Frontal cortex (tissue), 4 donors: ENCODE measurements around the gene IQSEC1. TPM values are rescaled to one million over a fixed set of nuclear protein-coding genes. Genes with fewer than 3 reads are reported as not detected.
A peak's percentile ranks its signal among the peaks of the same experiment; 100 is the strongest.

ENCODE experiments used
- DNase-seq, 2 donors: peaks; one replicate each; pipeline ENCODE4 v3.0.0; 2012; ENCODE audit warnings: low spot score in 2 of 2
- FAIRE-seq: peaks from 2 replicates; lab custom pipeline; 2012; peaks lifted over from hg19 to GRCh38; lab: Jason Lieb, UNC
- total RNA-seq: library from RNA; depleted of rRNA; stranded (reverse); fragments of >200 nt; gene quantifications from one replicate; pipeline ENCODE4 v1.2.3, GENCODE V29; 2014
- donor health status: control.
- donor health status: control.
- donor health status: control.

The IQSEC1 gene
- total RNA-seq, 1 donor from 2014 or later: 14.3 TPM

DNA sequence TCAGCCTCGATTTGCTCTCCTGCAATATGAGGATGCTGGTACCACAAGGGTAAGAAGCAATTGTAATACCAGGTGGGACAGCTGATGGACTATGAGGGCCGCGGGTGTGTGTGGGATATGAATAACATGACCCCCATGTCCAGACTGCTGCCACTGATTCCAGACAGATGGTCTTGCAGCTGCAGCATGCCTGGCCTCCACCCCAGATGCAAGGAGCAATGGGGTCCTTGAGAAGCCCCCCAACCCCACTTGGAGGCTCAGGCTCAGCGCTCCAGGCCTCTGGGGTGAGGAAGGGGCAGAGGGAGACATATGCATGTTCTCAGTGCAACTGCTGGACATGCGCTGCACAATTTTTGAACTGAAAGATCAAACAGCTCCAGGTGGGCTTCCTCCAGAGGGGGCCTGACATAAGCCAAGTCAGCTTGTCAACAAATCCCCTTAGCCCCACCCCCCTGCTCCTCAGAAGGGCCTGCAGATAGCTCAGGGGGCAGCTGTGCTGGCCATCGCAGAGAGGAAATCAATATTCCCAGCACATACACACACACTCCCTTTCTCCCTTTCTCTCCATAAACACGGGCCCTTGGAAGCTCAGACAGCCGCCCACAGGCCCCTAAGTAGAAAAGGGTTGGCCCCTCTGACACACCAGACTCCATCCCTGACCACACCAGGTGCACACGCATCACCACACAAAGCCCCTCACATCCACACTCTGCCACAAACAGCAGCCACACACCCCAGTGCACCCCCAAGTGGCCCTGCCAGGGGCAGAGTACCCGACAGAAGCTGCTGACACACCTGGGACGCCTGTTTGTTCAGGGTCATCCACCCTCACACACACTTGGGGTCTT, 107.0 kb downstream of the IQSEC1 start:
- DNase-seq (peak in 1 of 2 donors; percentile 52), FAIRE-seq (no peak)

DNA sequence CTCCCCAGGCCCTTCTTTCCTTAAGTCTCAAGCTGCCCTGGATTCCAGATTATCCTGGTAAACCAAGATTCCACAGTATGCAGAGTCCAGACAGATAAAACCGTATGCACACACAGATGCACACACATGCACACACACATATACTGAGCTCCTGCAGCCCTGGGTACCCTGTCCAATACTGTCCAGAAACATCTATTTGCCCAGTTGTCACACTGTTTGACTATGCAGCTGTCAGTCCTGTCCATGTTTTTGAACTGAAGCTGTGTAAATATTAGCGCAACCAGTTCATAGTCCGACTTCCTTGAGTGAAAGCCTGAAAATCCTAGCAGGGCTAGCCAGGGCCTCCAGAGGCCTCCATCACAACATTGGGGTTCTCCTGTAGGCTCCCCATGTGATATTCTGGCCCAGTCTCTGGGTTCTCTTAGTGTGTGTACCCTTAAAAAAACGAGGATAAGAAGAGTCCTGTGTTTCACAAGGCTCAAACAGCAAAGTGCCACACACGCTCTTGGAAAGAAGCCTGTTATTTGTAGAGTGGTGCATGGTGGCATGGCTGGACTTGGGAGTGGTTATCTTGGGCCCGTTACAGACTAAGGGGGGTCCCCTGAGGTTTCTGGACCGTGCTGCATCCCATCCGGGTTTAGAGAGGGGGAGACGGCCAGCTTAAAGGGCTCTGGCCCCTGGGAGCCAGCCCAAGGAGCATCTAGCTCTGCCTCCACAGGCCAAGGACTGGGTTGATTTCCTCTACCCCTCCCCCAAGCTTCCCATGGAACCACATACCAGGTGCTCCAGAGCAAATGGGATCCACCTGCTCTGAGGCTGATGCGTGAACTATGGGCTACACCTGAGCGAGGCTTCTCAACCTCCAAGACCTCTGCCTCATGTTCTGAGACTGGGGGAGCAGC, 108.3 kb downstream of the IQSEC1 start:
- DNase-seq: no peak
- no peak for FAIRE-seq

- no peak for FAIRE-seq
- no peak for DNase-seq
These were observed 109.1 kb downstream of the IQSEC1 start for GRCh38 chr3:12963922-12964701.

GRCh38 chr3:12963231-12963896, 109.9 kb downstream of the IQSEC1 start:
- DNase-seq: no peak
- no peak for FAIRE-seq

GRCh38 chr3:12962292-12962691, 110.9 kb downstream of the IQSEC1 start:
- DNase-seq (no peak), FAIRE-seq (no peak)

- no peak for FAIRE-seq
- DNase-seq: no peak
These were observed 111.6 kb downstream of the IQSEC1 start for GRCh38 chr3:12961697-12962036.

GRCh38 chr3:12961007-12961696, 112.1 kb downstream of the IQSEC1 start:
- no peak for FAIRE-seq
- no peak for DNase-seq

DNA sequence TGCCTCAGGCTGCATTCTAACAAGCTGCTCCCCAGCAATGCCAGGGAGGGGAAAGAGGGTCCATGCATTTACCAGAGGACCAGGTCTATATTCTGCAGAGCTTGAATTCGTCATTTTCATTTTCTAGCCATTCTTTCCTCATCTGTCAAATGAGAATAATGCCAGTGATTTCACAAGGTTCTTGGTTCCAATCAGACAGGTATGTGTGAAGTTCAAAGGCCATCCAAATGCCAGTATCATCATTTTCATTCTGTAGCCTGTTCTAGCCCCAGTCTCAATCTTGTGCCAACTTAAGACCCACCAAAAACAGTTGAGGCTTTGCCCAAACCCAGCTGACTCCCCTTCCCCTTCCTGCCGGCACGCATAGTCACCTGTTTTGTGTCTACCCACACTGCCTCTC, 112.7 kb downstream of the IQSEC1 start:
- FAIRE-seq: no peak

GRCh38 chr3:12959838-12960378, 113.3 kb downstream of the IQSEC1 start:
- FAIRE-seq (no peak), DNase-seq (no peak)

More for the DNA sequence above, 112.7 kb downstream of the IQSEC1 start:
- DNase-seq: no peak

GRCh38 chr3:12959410-12959809, 113.8 kb downstream of the IQSEC1 start:
- no peak for FAIRE-seq
- DNase-seq: no peak

GRCh38 chr3:12957824-12958792, 115.1 kb downstream of the IQSEC1 start:
- DNase-seq (no peak), FAIRE-seq (no peak)

DNA sequence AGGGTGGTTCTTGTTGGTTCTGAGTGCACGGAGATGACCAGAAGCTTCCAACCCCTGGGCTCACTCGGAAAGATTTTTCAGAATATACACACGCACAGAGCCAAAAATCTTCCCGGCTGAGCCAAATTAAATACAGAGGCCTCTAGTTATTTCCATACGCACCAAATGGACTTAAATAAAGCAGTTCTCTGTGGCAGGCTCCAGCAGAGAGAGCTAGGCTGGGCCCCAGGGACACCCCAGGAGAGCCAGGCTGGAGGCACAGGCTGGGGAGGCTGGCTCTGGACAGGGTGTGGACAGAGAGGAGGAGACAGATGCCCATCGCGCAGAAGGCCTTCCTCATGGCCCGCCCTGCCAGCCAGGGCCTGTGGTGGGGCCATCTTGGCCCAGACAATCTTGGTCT, 115.9 kb downstream of the IQSEC1 start:
- DNase-seq: no peak
- no peak for FAIRE-seq

GRCh38 chr3:12956316-12956660, 116.9 kb downstream of the IQSEC1 start:
- DNase-seq (no peak), FAIRE-seq (no peak)

GRCh38 chr3:12955651-12956315, 117.4 kb downstream of the IQSEC1 start:
- no peak for FAIRE-seq
- no peak for DNase-seq

GRCh38 chr3:12954891-12955650, 118.2 kb downstream of the IQSEC1 start:
- peak in 1 of 2 donors; percentile 69 for DNase-seq
- FAIRE-seq: no peak

DNA sequence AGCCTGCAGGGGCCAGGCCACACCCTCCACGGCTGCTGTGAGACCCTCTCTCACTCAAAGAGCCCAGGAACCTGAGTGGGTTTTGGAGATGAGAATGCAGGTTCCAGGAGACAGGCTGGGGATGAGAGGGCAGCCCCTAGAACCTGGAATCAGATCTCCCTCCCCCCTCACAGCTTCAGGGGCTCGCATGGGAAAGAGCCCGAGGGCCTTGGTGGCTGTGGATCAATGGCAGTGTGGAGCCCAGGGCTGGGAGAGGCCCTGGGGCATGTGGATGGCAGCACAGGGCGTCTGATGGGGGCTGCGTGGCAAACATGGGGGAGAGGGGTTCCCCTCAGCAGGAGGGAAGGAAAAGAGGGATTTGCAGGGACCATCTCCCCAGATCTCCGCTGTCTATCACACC, 119.0 kb downstream of the IQSEC1 start:
- no peak for FAIRE-seq
- DNase-seq: no peak
